Stimulated activated CD4-positive, alpha-beta T cell treated with anti-CD3 and anti-CD28 coated beads, Interleukin-12 subunit alpha, Interleukin-12 subunit beta, amount 100 ng/mL, for 24 hours (primary cell): ENCODE results near the gene CLTC.

ENCODE experiments used
- DNase-seq, 2 experiments: peaks; one replicate each; pipeline ENCODE4 v3.0.0-alpha.2; 2020; ENCODE audit warnings: low read depth in 2 of 2

The CLTC gene

DNA sequence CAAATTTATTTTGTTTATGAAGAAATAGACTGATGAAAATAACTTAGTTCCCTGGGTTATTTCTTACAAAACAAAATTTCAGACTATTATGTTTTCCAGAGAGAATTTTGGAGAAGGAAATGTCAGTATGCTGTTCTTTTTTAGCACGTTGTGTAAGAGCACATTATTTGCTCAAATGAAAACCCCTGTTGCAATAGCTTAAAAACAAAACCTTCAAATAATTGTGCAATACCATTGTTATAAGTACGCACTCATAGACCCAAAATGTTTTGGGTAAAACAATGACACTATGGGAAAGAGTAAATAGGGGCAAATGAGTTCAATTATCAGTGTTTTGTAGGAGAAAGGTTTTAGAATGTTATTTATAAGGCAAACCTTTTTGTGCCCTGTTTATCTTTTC is 106.0 kb downstream of the CLTC start:
- no peak for DNase-seq

DNA sequence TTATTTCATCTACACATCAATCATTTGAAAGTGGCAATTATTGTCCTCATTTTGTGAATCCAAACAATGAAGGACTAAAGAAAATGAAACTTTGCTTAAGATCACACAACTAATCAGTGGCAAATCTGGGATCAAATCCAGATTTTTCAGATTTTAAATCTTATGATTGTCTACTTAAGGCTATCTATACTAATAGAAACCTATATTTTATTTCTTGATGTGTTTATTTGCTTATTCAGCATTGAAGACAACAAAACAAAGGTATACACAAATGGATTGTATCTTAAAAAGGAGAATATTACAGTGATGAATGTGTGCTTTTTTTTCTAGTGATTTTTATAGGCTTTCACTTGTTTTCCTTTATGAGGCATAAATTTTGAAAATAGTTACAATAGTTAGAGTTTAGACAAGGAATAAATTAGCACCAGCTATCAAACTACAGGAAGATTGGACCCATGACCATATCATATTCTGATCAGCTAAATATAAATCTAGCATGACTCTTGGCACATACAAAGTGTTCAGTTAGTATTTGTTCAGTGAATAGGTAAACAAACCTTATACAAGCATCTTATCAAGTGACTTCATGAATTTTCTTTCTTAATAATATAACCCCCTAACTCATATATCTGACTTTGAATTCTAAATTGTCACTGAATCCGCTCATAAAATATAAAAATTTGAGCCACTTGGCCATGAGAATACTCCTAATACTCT is 108.3 kb downstream of the CLTC start:
- no peak for DNase-seq

DNA sequence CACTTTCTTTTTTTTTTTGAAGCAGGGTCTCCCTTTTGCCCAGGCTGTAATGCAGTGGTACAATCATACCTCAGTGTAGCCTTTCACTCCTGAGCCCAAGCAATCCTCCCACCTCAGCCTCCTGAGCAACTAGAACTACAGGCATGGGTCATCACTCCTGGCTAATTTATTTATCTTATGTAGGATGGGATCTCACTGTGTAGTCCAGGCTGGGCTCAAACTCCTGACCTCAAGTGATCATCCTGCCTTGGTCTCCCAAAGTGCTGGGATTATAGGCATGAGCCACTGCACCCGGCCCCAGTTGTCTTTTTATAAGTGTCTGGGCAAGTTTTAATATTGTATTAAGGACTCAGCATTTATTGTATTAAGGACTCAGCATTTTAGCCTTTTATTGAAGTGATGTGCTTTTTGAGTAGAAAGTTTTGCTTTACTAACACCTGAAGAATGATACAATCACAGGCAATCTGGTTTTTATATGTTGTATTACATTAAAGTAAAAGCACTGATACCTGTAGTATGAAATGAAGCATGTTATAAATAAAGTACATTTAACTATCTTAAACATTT is 110.7 kb downstream of the CLTC start:
- DNase-seq = no peak

DNA sequence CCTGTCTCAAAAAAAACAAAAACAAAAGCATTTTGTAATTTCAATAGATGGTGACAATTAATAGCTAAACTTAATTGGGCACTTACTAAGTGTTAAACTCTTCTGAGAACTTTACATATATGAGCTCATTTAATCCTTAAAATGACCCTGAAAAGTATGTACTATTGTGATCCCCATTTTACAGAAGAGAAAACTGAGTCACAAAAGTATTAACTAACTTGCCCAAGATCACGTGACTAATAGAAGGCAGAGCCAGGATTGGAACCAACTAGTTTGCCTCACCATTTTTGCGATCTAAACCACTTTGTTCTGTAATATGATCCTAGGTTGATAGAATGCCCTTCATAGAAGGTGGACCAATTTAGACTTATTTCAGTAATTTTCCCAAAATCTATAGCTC is 114.0 kb downstream of the CLTC start:
- no peak for DNase-seq

DNA sequence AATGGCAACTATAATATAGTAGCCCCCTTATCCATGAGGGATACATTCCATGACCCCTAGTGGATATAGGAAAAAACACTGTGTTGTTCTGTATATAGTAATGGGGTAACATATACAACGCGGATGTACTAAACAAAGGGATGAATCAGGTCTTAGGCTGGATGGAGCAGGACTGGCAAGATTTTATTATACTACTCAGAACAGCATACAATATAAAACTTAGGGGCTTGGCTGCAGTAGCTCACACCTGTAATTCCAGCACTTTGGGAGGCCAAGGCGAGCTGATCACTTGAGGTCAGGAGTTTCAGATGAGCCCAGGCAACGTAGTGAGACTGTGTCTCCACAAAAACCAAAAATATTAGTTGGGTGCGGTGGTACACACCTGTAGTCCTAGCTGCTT is 114.5 kb downstream of the CLTC start:
- DNase-seq = no peak

DNA sequence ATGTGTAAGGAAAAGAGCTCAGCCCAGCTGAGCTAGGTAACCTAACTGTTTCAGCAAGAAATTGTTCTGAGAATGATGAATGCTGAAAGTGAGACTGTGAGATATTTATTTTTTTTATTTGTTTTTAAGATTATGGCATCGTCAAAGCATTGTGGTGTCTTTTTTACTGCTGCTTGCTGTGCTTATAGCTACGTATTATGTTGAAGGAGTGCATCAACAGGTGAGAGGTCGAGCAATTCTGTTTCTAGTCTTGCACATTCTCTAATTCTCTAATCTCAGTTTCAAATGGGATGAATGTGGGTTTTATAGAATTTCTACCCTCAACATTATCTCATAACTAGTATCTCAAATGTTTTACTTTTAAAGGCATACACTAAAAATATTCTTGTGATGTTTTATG is 117.6 kb downstream of the CLTC start:
- no peak for DNase-seq

DNA sequence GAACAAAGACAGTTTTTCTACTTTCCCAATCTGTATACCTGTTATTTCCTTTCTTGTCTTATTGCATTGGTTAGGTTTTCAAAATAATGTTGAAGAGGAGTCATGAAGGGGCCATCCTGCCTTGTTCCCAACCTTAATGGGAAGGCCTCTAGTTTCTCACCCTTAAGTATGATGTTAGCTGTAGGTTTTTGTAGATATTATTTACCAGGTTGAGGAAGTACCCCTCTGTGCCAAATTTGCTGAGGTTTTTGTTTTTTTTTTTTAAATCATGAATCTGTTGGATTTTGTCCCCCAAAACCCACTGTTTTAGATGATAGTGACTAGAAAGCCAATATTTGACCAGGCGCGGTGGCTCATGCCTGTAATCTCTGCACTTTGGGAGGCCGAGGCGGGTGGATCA is 124.1 kb downstream of the CLTC start:
- no peak for DNase-seq

DNA sequence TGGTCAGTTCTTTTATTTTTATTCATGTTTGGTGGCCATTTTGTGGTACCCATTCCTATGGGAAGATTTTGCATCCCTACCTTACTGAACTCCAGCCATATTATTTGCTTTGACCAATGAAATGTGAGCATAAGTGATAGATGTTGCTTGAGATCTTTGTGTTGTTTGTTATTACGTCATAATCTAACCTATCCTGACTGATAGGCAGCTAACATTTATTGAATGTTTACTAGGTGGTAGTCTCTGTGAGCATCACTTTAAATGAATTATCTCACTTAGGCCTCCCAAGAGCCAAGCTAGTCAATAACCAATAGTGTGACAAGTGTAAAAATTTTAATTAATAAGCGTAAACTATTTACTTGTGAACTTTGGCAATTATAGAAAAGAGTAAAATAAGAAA is 125.3 kb downstream of the CLTC start:
- no peak for DNase-seq
